SJSA1 (cell line): Measurements from ENCODE around the gene KCNK5. TPM values are rescaled to one million over a fixed set of nuclear protein-coding genes. Genes with fewer than 3 reads are reported as not detected.

Experiments
- DNase-seq, 2 experiments: peaks; one replicate each; pipeline ENCODE4 v3.0.0-alpha.2; 2015 to 2020; ENCODE audit warnings: low spot score in 2 of 2, low read depth in 1 of 2
- H3K27ac ChIP-seq: fragments of 250-450 bp; sonication (Bioruptor Pico); 2 replicates; pipeline ENCODE4 v1.5.1; 2020; ENCODE audit warnings: mild to moderate bottlenecking, moderate library complexity
- H3K27me3 ChIP-seq: fragments of 250-450 bp; sonication (Bioruptor Pico); replicated peaks from 2 replicates; pipeline ENCODE4 v1.5.1; 2020; ENCODE audit warnings: mild to moderate bottlenecking, moderate library complexity
- H3K36me3 ChIP-seq: fragments of 250-450 bp; sonication (Bioruptor Pico); 2 replicates; pipeline ENCODE4 v1.5.1; 2020; ENCODE audit warnings: mild to moderate bottlenecking
- H3K4me1 ChIP-seq: fragments of 250-450 bp; sonication (Bioruptor Pico); replicated peaks from 2 replicates; pipeline ENCODE4 v1.6.1; 2021; ENCODE audit warnings: mild to moderate bottlenecking
- H3K4me3 ChIP-seq: fragments of 250-450 bp; sonication (Bioruptor Pico); 2 replicates; pipeline ENCODE4 v1.5.1; 2020; ENCODE audit warnings: mild to moderate bottlenecking
- H3K9me3 ChIP-seq: fragments of 250-450 bp; sonication (Bioruptor Pico); replicated peaks from 2 replicates; pipeline ENCODE4 v1.5.1; 2020; ENCODE audit warnings: mild to moderate bottlenecking
- total RNA-seq: library from RNA; depleted of rRNA; stranded (reverse); fragments of >200 nt; shearing (Covaris generic); gene quantifications from 2 replicates; pipeline ENCODE4 v1.2.3, GENCODE V29; 2014

KCNK5 gene
- total RNA-seq, 1 experiment from 2014 or later, result not detected

- Histone ChIP-seq H3K27ac (no peak overlapping the region), H3K9me3 (no peaks in the 10 kb centered on the region), H3K27me3 (peaks cover 19% of the 10 kb centered on the region), H3K36me3 (no peaks in the 10 kb centered on the region), H3K4me3 (no peak overlapping the region), H3K4me1 (0 out of 2 replicates have a peak, but pooled peaks cover 5% of the 10 kb centered on the region)
- no peak for DNase-seq
These were observed 1.4 kb upstream of the KCNK5 start for GRCh38 chr6:39230654-39231035.

- no peak for DNase-seq
- no peak overlapping the region for H3K4me3 ChIP-seq
- H3K4me1 ChIP-seq, result 0 out of 2 replicates have a peak, but pooled peaks cover 5% of the 10 kb centered on the region
- no peaks in the 10 kb centered on the region for H3K36me3 ChIP-seq
- no peaks in the 10 kb centered on the region for H3K9me3 ChIP-seq
- H3K27ac ChIP-seq, result no peak overlapping the region
- peaks cover 13% of the 10 kb centered on the region for H3K27me3 ChIP-seq
These were observed 934 bp downstream of the KCNK5 start for GRCh38 chr6:39228111-39228971.

- Histone ChIP-seq H3K36me3 (no peaks in the 10 kb centered on the region), H3K4me3 (no peak overlapping the region), H3K4me1 (0 out of 2 replicates have a peak, but pooled peaks cover 5% of the 10 kb centered on the region), H3K9me3 (no peaks in the 10 kb centered on the region), H3K27me3 (peaks cover 13% of the 10 kb centered on the region), H3K27ac (no peak overlapping the region)
- DNase-seq, result no peak
These were observed 1.8 kb downstream of the KCNK5 start for GRCh38 chr6:39227476-39227875.

DNA sequence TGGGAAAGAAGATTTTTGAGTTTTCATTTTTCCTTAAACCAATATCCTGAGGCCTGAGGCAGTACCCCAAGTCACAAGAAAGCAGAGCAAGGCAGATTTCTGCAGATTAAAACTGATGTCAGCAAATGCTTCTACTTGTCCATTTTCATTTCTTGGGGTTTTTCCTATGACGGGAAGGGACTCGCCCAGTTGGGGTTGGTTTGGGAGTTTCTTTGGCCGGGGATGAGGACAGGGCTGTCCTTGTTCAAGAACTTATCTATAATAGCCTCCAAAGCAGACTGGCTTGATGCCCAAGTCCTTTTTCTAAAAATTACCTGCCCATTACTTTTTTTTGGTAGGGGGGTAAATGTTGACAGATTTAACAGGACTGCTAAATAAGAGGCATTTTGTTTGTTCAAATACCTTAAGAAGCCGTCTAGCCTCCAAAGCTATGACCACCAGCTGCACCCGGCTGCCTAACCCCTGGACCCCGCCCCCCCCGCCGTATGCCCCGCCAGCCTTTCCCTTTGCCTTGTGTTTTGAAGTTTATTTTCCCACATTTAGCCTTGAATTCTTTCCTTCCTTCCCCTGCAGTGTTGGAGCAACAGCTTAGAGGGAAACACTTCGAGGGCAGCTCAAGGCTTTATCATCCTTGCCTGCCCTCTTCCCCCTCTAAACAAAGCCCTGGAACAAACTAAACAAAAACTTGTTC is 2.5 kb downstream of the KCNK5 start:
- H3K4me1 ChIP-seq, result 0 out of 2 replicates have a peak, but pooled peaks cover 5% of the 10 kb centered on the region
- no peak overlapping the region for H3K27ac ChIP-seq
- no peak for DNase-seq

GRCh38 chr6:39225946-39226437 is 3.3 kb downstream of the KCNK5 start:
- Histone ChIP-seq H3K36me3 (no peaks in the 10 kb centered on the region), H3K27ac (no peak overlapping the region), H3K4me1 (0 out of 2 replicates have a peak, but pooled peaks cover 5% of the 10 kb centered on the region), H3K4me3 (no peak overlapping the region), H3K9me3 (no peaks in the 10 kb centered on the region), H3K27me3 (peaks cover 13% of the 10 kb centered on the region)
- DNase-seq, result no peak

More for the DNA sequence above, 2.5 kb downstream of the KCNK5 start:
- H3K9me3 ChIP-seq, result no peaks in the 10 kb centered on the region
- no peaks in the 10 kb centered on the region for H3K36me3 ChIP-seq
- H3K4me3 ChIP-seq, result no peak overlapping the region
- peaks cover 13% of the 10 kb centered on the region for H3K27me3 ChIP-seq

GRCh38 chr6:39225543-39225942 is 3.7 kb downstream of the KCNK5 start:
- DNase-seq, result no peak
- H3K36me3 ChIP-seq, result no peaks in the 10 kb centered on the region
- no peak overlapping the region for H3K27ac ChIP-seq
- no peaks in the 10 kb centered on the region for H3K9me3 ChIP-seq
- 0 out of 2 replicates have a peak, but pooled peaks cover 5% of the 10 kb centered on the region for H3K4me1 ChIP-seq
- H3K4me3 ChIP-seq, result no peak overlapping the region
- H3K27me3 ChIP-seq, result peaks cover 13% of the 10 kb centered on the region

- Histone ChIP-seq H3K27me3 (peaks cover 13% of the 10 kb centered on the region), H3K36me3 (no peaks in the 10 kb centered on the region), H3K27ac (no peak overlapping the region), H3K4me3 (no peak overlapping the region), H3K4me1 (0 out of 2 replicates have a peak, but pooled peaks cover 5% of the 10 kb centered on the region), H3K9me3 (no peaks in the 10 kb centered on the region)
- DNase-seq, result no peak
These were observed 4.6 kb downstream of the KCNK5 start for GRCh38 chr6:39224523-39225182.

GRCh38 chr6:39224011-39224410 is 5.3 kb downstream of the KCNK5 start:
- H3K27me3 ChIP-seq, result peaks cover 7% of the 10 kb centered on the region
- no peak overlapping the region for H3K27ac ChIP-seq
- H3K36me3 ChIP-seq, result no peaks in the 10 kb centered on the region
- H3K4me3 ChIP-seq, result no peak overlapping the region
- no peak for DNase-seq
- H3K9me3 ChIP-seq, result no peaks in the 10 kb centered on the region
- no peaks in the 10 kb centered on the region for H3K4me1 ChIP-seq

GRCh38 chr6:39223555-39223954 is 5.7 kb downstream of the KCNK5 start:
- H3K4me1 ChIP-seq, result no peaks in the 10 kb centered on the region
- H3K36me3 ChIP-seq, result no peaks in the 10 kb centered on the region
- H3K9me3 ChIP-seq, result no peaks in the 10 kb centered on the region
- H3K27me3 ChIP-seq, result peaks cover 3% of the 10 kb centered on the region; the same call in 1 of the 2 replicates
- DNase-seq, result no peak
- H3K4me3 ChIP-seq, result no peak overlapping the region
- no peak overlapping the region for H3K27ac ChIP-seq

DNA sequence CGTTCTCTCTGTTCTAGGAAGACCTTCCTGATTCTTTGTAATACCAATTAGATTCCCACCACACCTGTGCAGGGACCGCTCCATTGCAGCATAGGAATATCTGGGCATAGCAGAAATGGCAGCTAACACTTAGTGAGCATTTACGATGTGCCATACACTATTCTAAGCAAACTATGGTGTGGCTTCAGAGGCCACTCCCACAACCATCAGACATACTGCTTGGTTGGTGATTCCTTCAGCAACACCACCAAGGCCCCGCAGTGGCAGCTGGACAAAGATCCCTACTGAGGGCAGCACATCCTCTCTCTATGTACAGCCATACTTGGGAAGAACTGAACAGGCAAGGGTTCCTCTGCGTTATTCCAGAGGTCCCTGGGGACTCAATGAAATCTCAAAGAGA is 6.2 kb downstream of the KCNK5 start:
- H3K27ac ChIP-seq, result no peak overlapping the region
- no peaks in the 10 kb centered on the region for H3K36me3 ChIP-seq
- no peaks in the 10 kb centered on the region for H3K27me3 ChIP-seq
- no peak for DNase-seq
- no peaks in the 10 kb centered on the region for H3K4me1 ChIP-seq
- H3K9me3 ChIP-seq, result no peaks in the 10 kb centered on the region
- H3K4me3 ChIP-seq, result no peak overlapping the region

DNA sequence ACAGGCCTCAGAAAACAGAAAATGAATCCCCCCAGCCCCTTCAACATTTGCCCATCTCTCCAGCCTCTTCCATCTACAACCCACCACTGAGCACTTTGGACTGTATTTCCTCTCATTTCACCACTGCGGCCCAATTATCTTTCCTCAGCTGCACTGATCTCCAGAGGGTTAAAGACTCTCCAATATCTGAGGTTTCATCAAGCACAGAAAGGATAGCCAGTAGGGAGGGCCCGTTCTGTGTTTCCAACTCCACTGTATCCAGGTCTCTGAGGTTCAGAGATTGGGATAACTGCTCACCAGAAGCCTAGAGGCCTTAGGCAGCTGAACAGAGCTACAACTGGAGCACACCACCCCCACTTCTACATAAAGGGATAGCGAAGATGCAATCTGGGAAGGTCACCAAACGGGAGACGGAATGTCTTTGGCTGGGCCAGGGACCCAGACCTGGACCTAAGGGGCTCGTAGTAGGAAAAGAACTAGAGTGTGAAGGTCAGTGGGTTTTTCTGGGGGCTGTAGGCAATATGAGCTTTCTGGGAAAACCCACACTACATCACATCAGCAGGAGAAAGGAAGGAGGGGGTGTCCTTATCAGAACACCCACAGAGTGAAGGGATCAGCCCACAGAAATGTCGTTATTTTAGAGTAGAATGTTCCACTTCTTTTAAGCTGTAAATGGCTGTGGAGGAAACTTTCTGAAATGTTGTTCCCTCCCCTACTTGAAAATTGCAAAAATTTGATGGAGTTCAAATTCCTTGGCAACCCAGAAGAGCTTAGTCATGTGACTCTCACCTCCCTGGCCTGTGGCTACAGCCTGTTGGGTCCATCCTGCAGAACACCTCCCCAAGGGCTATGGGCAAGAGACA is 7.3 kb downstream of the KCNK5 start:
- H3K36me3 ChIP-seq, result no peaks in the 10 kb centered on the region
- no peak overlapping the region for H3K27ac ChIP-seq
- no peak for DNase-seq
- H3K9me3 ChIP-seq, result no peaks in the 10 kb centered on the region
- no peaks in the 10 kb centered on the region for H3K27me3 ChIP-seq
- H3K4me3 ChIP-seq, result no peak overlapping the region
- no peaks in the 10 kb centered on the region for H3K4me1 ChIP-seq

- DNase-seq, result no peak
- H3K27me3 ChIP-seq, result no peaks in the 10 kb centered on the region
- no peaks in the 10 kb centered on the region for H3K4me1 ChIP-seq
- H3K36me3 ChIP-seq, result no peaks in the 10 kb centered on the region
- no peak overlapping the region for H3K4me3 ChIP-seq
- no peak overlapping the region for H3K27ac ChIP-seq
- no peaks in the 10 kb centered on the region for H3K9me3 ChIP-seq
These were observed 8.2 kb downstream of the KCNK5 start for GRCh38 chr6:39221115-39221514.
